Measurements from ENCODE around the gene ID3. TPM values are rescaled to one million over a fixed set of nuclear protein-coding genes. Genes with fewer than 3 reads are reported as not detected.

ID3 gene
- total RNA-seq, 1 experiment from 2014 or later, result 92.5 TPM

- CTCF ChIA-PET, result no interaction called here
- H3K27ac ChIP-seq (ENCODE audit: low read length), result peak overlapping the region; percentile 77; the same call in 1 of the 2 replicates
- no TSS peak for BruUV-seq (replicated peaks)
These were observed 19.2 kb upstream of the ID3 start for GRCh38 chr1:23578311-23578996.

GRCh38 chr1:23577056-23578004 is 18.0 kb upstream of the ID3 start:
- H3K9me2 ChIP-seq (replicated peaks; ENCODE audit: low read length), result no peaks in the 10 kb centered on the region
- ChIA-PET CTCF (interaction anchor here (1.1 to 1.7 kb wide), 3 partner anchors 22 to 60 kb away, joined by 4 to 13 read pairs (median 5); no protein-coding TSS in a partner anchor), POLR2A (ENCODE audit: unreplicated experiment) (interaction anchor here (0.6 kb wide), 1 partner anchor 16 kb away, joined by 10 read pairs; no protein-coding TSS in a partner anchor)
- no peaks in the 10 kb centered on the region for H3K36me3 ChIP-seq (ENCODE audit: low read depth, low read length)
- H3K4me3 ChIP-seq (ENCODE audit: low read length), result peak overlapping the region; percentile 7; the same call in 1 of the 2 replicates
- BruUV-seq (replicated peaks), result no TSS peak
- H3K4me2 ChIP-seq (ENCODE audit: low read length), result peak overlapping the region; percentile 62
- no peak for TF ChIP-seq CTCF (conservative IDR thresholded peaks at IDR 0.05; ENCODE audit: low read depth, low read length)
- TF ChIP-seq EZH2phosphoT487 (IDR thresholded peaks at IDR 0.05; ENCODE audit: borderline replicate concordance, low read length), result no peak
- no peak for TF ChIP-seq EZH2 (IDR thresholded peaks at IDR 0.05; ENCODE audit: low read length, unreplicated experiment)
- intact Hi-C loops (cut with micrococcal nuclease), result no loop called here
- no peaks in the 10 kb centered on the region for H3K27me3 ChIP-seq (ENCODE audit: low read length)
- no peaks in the 10 kb centered on the region for H4K20me1 ChIP-seq (ENCODE audit: low read length)
- H3K9me3 ChIP-seq (ENCODE audit: low read length), result no peaks in the 10 kb centered on the region
- ATAC-seq (peak; percentile 83), DNase-seq (peak; percentile 65)
- peak overlapping the region; percentile 65 for H2AFZ ChIP-seq (ENCODE audit: low read length)
- peaks cover 23% of the 10 kb centered on the region for H3K4me1 ChIP-seq (ENCODE audit: insufficient read depth, low read length)
- H3F3A ChIP-seq (ENCODE audit: low read length, unreplicated experiment), result no peaks in the 10 kb centered on the region
- no peaks in the 10 kb centered on the region for H3K79me2 ChIP-seq (ENCODE audit: low read length)
- H3K9ac ChIP-seq (ENCODE audit: low read length), result peak overlapping the region; percentile 37
- peak overlapping the region; percentile 77 for H3K27ac ChIP-seq (ENCODE audit: low read length)

More at GRCh38 chr1:23578311-23578996, 19.2 kb upstream of the ID3 start:
- no peak for TF ChIP-seq EZH2 (IDR thresholded peaks at IDR 0.05; ENCODE audit: low read length, unreplicated experiment)
- no peak for TF ChIP-seq EZH2phosphoT487 (IDR thresholded peaks at IDR 0.05; ENCODE audit: borderline replicate concordance, low read length)
- no peak for TF ChIP-seq CTCF (conservative IDR thresholded peaks at IDR 0.05; ENCODE audit: low read depth, low read length)
- H3K4me2 ChIP-seq (ENCODE audit: low read length), result no peak overlapping the region
- no peaks in the 10 kb centered on the region for H3K9me3 ChIP-seq (ENCODE audit: low read length)
- no peaks in the 10 kb centered on the region for H4K20me1 ChIP-seq (ENCODE audit: low read length)
- no peaks in the 10 kb centered on the region for H3K27me3 ChIP-seq (ENCODE audit: low read length)
- intact Hi-C loops (cut with micrococcal nuclease), result no loop called here
- DNase-seq, result no peak
- no peaks in the 10 kb centered on the region for H3F3A ChIP-seq (ENCODE audit: low read length, unreplicated experiment)
- ATAC-seq, result no peak
- no peaks in the 10 kb centered on the region for H3K36me3 ChIP-seq (ENCODE audit: low read depth, low read length)
- H3K4me3 ChIP-seq (ENCODE audit: low read length), result no peak overlapping the region
- peaks cover 23% of the 10 kb centered on the region for H3K4me1 ChIP-seq (ENCODE audit: insufficient read depth, low read length)
- POLR2A ChIA-PET (ENCODE audit: unreplicated experiment), result no interaction called here
- no peak overlapping the region for H2AFZ ChIP-seq (ENCODE audit: low read length)
- H3K9me2 ChIP-seq (replicated peaks; ENCODE audit: low read length), result no peaks in the 10 kb centered on the region
- H3K79me2 ChIP-seq (ENCODE audit: low read length), result no peaks in the 10 kb centered on the region
- no peak overlapping the region for H3K9ac ChIP-seq (ENCODE audit: low read length)
